Fibroblast of peridontal ligament (primary cell): ENCODE data around the gene LYPD4.
"Not testable (repeated sequence)": the region's sequence is repeated elsewhere in the genome, so short reads cannot be mapped to it uniquely, and the experiment has no call there.

Source experiments
- DNase-seq: peaks from one replicate; pipeline ENCODE4 v3.0.0-alpha.2; 2010; ENCODE audit errors: extremely low read depth

LYPD4 gene

DNA sequence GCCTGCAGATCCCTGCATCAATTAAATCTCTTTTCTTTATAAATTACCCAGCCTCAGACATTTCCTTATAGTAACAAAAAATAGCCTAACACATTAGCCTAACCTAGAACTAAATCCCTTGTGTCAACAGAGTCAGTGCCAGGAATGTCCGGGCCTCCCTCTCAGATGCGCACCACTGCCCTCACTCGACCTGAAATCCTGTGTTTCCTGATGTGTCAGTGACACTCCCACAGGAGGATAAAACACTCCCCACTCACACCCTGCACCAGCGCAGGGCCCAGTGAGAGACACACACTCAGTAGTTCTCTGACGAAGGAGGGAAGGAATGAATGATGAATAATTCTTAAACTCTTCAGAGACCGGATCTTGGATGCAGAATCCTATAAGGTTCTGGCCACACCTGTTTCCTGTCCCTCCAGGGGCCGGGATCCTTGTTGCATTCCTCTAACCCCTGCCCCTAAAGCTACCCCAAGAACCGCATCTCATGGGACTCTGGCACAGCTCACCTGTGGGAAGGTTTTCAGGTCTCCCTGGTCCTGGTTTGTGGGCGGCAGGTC is 45.0 kb downstream of the LYPD4 start:
- DNase-seq = no peak

DNA sequence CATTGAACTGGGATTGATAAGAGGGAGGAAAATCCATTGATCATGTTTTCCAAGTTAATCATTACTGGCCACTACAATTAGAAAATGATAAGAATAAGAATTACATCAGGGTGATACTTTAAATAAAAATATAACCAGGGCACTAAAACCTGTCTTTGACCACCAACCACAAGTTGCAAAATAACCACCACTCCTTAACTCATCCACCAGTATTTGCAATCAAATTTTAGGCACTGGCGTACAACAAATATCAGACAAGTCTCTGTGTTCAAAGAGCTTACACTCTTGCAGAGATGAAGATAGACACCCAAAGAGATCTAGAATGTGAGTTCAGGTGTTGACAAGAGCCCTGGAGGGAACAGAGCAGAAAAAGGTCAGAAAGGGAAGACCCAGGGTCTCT is 47.6 kb downstream of the LYPD4 start:
- no peak for DNase-seq

DNA sequence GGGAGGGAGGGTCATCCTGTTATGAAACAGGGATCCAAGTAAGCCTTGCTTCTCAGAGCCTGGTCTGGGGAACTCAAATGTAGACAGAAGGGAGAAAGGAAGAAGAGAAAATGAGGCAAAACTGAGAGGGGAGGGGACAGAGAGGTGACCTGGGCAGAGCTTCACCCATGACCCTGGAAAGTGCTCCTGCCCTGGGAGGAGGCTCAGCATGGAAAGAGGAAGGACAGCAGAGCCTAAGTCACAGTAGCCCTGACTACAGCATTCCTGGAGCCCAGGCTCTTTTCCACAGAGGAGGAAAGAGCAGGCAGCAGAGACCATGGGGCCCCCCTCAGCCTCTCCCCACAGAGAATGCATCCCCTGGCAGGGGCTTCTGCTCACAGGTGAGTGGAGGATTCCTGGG is 48.1 kb downstream of the LYPD4 start, which contains the start of gene CEACAM3:
CEACAM3 (plus strand) TSS at position 226 of the 400 bp plus-strand sequence; CDS start at position 317, 91 bp downstream.
- DNase-seq = no peak

DNA sequence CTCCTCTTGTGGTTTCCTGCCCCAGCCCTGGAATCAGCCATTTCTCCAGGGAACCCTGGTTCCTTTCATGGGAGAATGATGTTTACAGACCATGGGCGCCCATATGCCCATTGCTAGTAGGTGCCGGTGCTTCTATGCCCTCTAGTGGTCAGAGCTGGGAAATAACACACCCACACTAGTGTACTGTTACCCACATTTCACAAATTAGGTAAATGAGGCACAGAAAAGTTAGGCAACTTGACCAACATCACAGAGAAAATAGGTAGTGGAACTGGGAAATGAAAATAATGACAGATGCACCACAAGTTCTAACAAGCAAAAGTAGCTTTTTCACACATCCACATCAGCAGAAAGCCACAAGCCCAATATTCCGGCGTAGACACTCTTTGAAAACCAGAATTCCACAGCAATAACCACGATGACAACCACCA is 49.4 kb downstream of the LYPD4 start:
- peak; percentile 31 for DNase-seq

- DNase-seq = no peak
Measured at GRCh38 chr19:41793414-41793727, 51.1 kb downstream of the LYPD4 start.

- peak; percentile 70 for DNase-seq
Measured at GRCh38 chr19:41792513-41793413, 51.7 kb downstream of the LYPD4 start.

DNA sequence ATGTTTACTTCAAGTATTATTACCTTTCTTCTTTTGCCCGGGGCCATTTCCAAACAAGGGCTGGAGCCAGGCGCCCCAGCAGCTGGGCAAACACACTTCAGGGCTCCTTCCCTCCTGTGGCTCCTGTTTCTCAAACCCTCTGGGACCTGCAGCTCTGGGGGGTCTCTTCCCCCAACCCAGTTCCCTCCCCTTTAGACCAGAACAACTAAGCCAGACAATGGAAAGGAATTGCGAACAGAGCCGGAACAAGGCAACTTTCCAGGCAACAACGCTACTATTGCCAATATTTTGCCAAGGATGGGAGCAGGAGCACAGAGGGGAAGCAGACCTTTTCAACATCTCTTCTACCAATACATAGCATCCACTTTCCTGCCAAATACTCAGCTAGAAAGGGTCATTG is 55.4 kb downstream of the LYPD4 start:
- DNase-seq = not testable (repeated sequence)

DNA sequence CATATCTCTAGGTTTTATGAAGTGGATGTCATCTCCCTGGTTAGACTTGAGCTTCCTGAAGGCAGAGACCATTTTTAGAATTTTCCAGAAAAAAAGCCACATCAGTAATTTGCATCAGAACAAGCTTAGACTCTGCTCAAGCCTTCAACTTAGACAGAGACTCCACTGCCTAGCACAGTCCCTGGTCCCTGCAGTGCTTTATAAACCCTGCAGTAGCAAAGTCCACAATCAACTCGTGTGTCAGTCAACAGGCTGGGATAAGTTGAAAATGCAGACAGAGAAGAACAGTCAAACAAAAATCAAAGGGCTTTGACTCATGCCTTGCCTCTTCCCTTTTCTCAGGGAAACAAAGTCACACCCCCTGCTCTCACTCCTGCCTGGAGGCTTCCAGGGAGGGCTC is 56.0 kb downstream of the LYPD4 start:
- DNase-seq = not testable (repeated sequence)
